ENCODE results near the gene GRID1.

DNA sequence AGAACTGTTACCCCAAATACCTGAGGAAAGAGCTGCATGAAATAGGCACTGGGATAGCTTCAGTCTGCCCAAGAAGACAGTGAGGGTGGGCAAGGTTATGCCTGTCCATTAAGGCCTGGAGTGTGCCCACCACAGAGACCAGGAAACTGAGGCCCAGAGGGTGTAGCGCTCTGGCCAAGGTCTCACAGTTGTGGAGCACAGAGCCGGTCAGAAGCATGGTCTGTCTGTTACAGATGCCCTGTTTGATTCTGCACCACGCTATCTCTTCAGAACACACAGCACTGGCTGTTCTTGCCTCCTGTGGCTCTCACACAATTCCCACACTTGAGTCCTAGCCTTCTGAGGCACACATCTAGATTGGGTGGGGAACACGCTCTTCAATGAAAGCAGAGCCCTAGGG is 261.4 kb downstream of the GRID1 start:
- TF ChIP-seq POLR2A (IDR thresholded peaks at IDR 0.05): no peak
- no peak for TF ChIP-seq CTCF (IDR thresholded peaks at IDR 0.05)

Measured in Peyer's patch (tissue), 4 donors.